Measurements from ENCODE around the gene JMJD1C.

Gene JMJD1C

GRCh38 chr10:63438506-63439498 lies 27.0 kb downstream of the JMJD1C start (continued):
- no peak for TF ChIP-seq ZNF645 (tag by site-specific recombination; IDR thresholded peaks at IDR 0.05)
- no peak for TF ChIP-seq ZNF624 (tag by site-specific recombination; IDR thresholded peaks at IDR 0.05)
- no peak for TF ChIP-seq ZNF146 (tag by site-specific recombination; IDR thresholded peaks at IDR 0.05)
- TF ChIP-seq ZFP37 (tag by site-specific recombination; IDR thresholded peaks at IDR 0.05): no peak
- no peak; the same call in 1 of the 2 replicates for TF ChIP-seq ZBTB7A (tag by site-specific recombination; IDR thresholded peaks at IDR 0.05; ENCODE audit: low read depth)
- peak; percentile 65; the same call in 1 of the 2 replicates for TF ChIP-seq ZNF580 (tag by site-specific recombination; IDR thresholded peaks at IDR 0.05)
- TF ChIP-seq ZNF639 (tag by site-specific recombination; IDR thresholded peaks at IDR 0.05): no peak
- no peak for TF ChIP-seq REPIN1 (tag by site-specific recombination; IDR thresholded peaks at IDR 0.05; ENCODE audit: low read depth)
- TF ChIP-seq OVOL3 (tag by site-specific recombination; IDR thresholded peaks at IDR 0.05): no peak
- TF ChIP-seq ZNF280D (tag by site-specific recombination; IDR thresholded peaks at IDR 0.05): no peak
- TF ChIP-seq ZBTB20 (tag by site-specific recombination; IDR thresholded peaks at IDR 0.05): peak; percentile 73; the same call in 1 of the 2 replicates
- TF ChIP-seq ZNF169 (tag by site-specific recombination; IDR thresholded peaks at IDR 0.05): no peak
- no peak for TF ChIP-seq ZNF707 (tag by site-specific recombination; IDR thresholded peaks at IDR 0.05)
- TF ChIP-seq KLF9 (tag by site-specific recombination; IDR thresholded peaks at IDR 0.05; ENCODE audit: low read depth): no peak
- no peak for TF ChIP-seq ZNF610 (tag by site-specific recombination; IDR thresholded peaks at IDR 0.05; ENCODE audit: borderline replicate concordance)
- TF ChIP-seq YY1 (tag by site-specific recombination; IDR thresholded peaks at IDR 0.05): no peak
- TF ChIP-seq ZNF148 (tag by site-specific recombination; IDR thresholded peaks at IDR 0.05; ENCODE audit: borderline replicate concordance): no peak
- peak; percentile 66; the same call in 1 of the 2 replicates for TF ChIP-seq KLF16 (tag by site-specific recombination; IDR thresholded peaks at IDR 0.05)
- peak; percentile 86 for TF ChIP-seq EGR2 (tag by site-specific recombination; IDR thresholded peaks at IDR 0.05; ENCODE audit: low read depth)
- TF ChIP-seq PATZ1 (tag by site-specific recombination; IDR thresholded peaks at IDR 0.05): peak; percentile 31; the same call in 1 of the 2 replicates
- TF ChIP-seq ZXDB (tag by site-specific recombination; IDR thresholded peaks at IDR 0.05): peak; percentile 93
- TF ChIP-seq ZSCAN16 (tag by site-specific recombination; IDR thresholded peaks at IDR 0.05): no peak
- TF ChIP-seq ZBTB17 (tag by site-specific recombination; IDR thresholded peaks at IDR 0.05): peak; percentile 53; the same call in 1 of the 2 replicates
- no peak for TF ChIP-seq ZNF211 (tag by site-specific recombination; IDR thresholded peaks at IDR 0.05; ENCODE audit: low read depth)
- TF ChIP-seq ZBTB48 (tag by site-specific recombination; IDR thresholded peaks at IDR 0.05): no peak
- no peak for TF ChIP-seq YY2 (tag by site-specific recombination; IDR thresholded peaks at IDR 0.05)
- TF ChIP-seq CTCF (tag by site-specific recombination; IDR thresholded peaks at IDR 0.05): no peak

Measured in HEK293 (cell line).